K562 (cell line): ENCODE results near the gene GPNMB. TPM values are rescaled to one million over a fixed set of nuclear protein-coding genes. Genes with fewer than 3 reads are reported as not detected.

Source experiments
- ETS2 ChIP-seq: IDR thresholded peaks from 2 replicates; pipeline ENCODE4 v1.6.1; 2016; ENCODE audit warnings: borderline replicate concordance, missing genetic modification characterization, mild to moderate bottlenecking, moderate library complexity, missing compliant biosample characterization; ENCODE audit not compliant: poor library complexity, severe bottlenecking
- FOXA1 ChIP-seq: fragments of 450-650 bp; IDR thresholded peaks from 2 replicates; pipeline ENCODE4 v1.6.1; 2016; ENCODE audit warnings: mild to moderate bottlenecking, borderline replicate concordance
- JUN ChIP-seq, 2 experiments: sonication (generic) in 1 of 2; formaldehyde crosslinking in 1 of 2; IDR thresholded peaks; 2 replicates each; pipeline versions ENCODE4 v1.6.1 to v1.8.0; 2012 to 2022; ENCODE audit warnings: borderline replicate concordance in 2 of 2, mild to moderate bottlenecking in 2 of 2, improper control_type of control experiment in 1 of 2, low read depth in 1 of 2, low read length in 1 of 2, missing genetic modification reagents in 1 of 2
- JUNB ChIP-seq: fragments of 450-650 bp; formaldehyde crosslinking; conservative IDR thresholded peaks from 2 replicates; pipeline ENCODE4 v1.4.0; 2020; ENCODE audit warnings: mild to moderate bottlenecking
- JUND ChIP-seq, 2 experiments: IDR thresholded peaks; 2 replicates in 1 of 2; 3 replicates in 1 of 2; pipeline ENCODE4 v1.6.1; 2011; ENCODE audit warnings: borderline replicate concordance in 2 of 2, low read depth in 2 of 2, low read length in 2 of 2, improper control_type of control experiment in 1 of 2, missing biosample characterization in 1 of 2, missing genetic modification characterization in 1 of 2, missing genetic modification reagents in 1 of 2
- PHF21A ChIP-seq: fragments of 450-650 bp; IDR thresholded peaks from 2 replicates; pipeline ENCODE4 v1.6.1; 2017; ENCODE audit warnings: low read depth, borderline replicate concordance
- POLR3G ChIP-seq: IDR thresholded peaks from 2 replicates; pipeline ENCODE4 v1.6.1; 2011; ENCODE audit not compliant: insufficient read length, insufficient replicate concordance; ENCODE audit errors: extremely low read depth
- PRMT5 ChIP-seq: sonication (generic); formaldehyde crosslinking; IDR thresholded peaks from 2 replicates; pipeline ENCODE4 v1.5.0; 2020; ENCODE audit warnings: missing genetic modification reagents
- polyA plus RNA-seq, 8 experiments: library from polyadenylated mRNA; depleted of rRNA in 4 of 8; stranded (reverse) in 5 of 8; unstranded in 3 of 8; fragments of >200 nt; fragmentation: Nextera tagmentation in 2 of 8; fragmentation: Illumina TruSeq in 1 of 8; extraction: Ambion mirVana in 2 of 8; extraction: Trizol in 1 of 8; gene quantifications; 2 replicates each; pipeline versions ENCODE4 v1.2.1 to v1.2.3, GENCODE V29; 2011 to 2014; ENCODE audit warnings: inconsistent platforms in 1 of 8, missing spikeins in 1 of 8
- total RNA-seq, 7 experiments: library from RNA; depleted of rRNA in 6 of 7; stranded (reverse); fragments of >200 nt in 6 of 7; fragmentation: Illumina TruSeq in 2 of 7; extraction: Trizol in 2 of 7; gene quantifications; 2 replicates each; pipeline versions ENCODE4 v1.2.1 to v1.2.3, GENCODE V29; 2011 to 2021; ENCODE audit warnings: low replicate concordance in 1 of 7
- TF ChIP-seq, protein P1 (sequence below): fragments of 250-450 bp; sonication (Bioruptor Pico); IDR thresholded peaks from 2 replicates; pipeline ENCODE4 v1.4.0; 2020; ENCODE audit warnings: mild to moderate bottlenecking, moderate library complexity
- TF ChIP-seq, protein P2 (sequence below), 3 experiments: IDR thresholded peaks in 2 of 3; conservative IDR thresholded peaks in 1 of 3; 2 replicates each; pipeline ENCODE4 v1.5.1; 2011 to 2012; ENCODE audit warnings: low read length in 3 of 3, mild to moderate bottlenecking in 3 of 3, control low read depth in 2 of 3, improper control_type of control experiment in 1 of 3, inconsistent platforms in 1 of 3, low read depth in 1 of 3, mixed read lengths in 1 of 3, moderate library complexity in 1 of 3; ENCODE audit not compliant: insufficient read depth in 2 of 3
- TF ChIP-seq, protein P3 (sequence below): fragments of 250-450 bp; sonication (Bioruptor Pico); IDR thresholded peaks from 2 replicates; pipeline ENCODE4 v1.5.0; 2021; ENCODE audit warnings: mild to moderate bottlenecking, moderate library complexity
- TF ChIP-seq, protein P4 (sequence below): sonication (generic); formaldehyde crosslinking; IDR thresholded peaks from 2 replicates; pipeline ENCODE4 v1.8.0; 2022; ENCODE audit warnings: missing genetic modification reagents, mild to moderate bottlenecking, moderate library complexity, borderline replicate concordance

The GPNMB gene
- total and polyA plus RNA-seq, 9 of the 15 experiments (the other 6 are each of a cell fraction or from before 2014, with no cell fraction given), result 0.15 to 0.72 (median 0.33) TPM

DNA sequence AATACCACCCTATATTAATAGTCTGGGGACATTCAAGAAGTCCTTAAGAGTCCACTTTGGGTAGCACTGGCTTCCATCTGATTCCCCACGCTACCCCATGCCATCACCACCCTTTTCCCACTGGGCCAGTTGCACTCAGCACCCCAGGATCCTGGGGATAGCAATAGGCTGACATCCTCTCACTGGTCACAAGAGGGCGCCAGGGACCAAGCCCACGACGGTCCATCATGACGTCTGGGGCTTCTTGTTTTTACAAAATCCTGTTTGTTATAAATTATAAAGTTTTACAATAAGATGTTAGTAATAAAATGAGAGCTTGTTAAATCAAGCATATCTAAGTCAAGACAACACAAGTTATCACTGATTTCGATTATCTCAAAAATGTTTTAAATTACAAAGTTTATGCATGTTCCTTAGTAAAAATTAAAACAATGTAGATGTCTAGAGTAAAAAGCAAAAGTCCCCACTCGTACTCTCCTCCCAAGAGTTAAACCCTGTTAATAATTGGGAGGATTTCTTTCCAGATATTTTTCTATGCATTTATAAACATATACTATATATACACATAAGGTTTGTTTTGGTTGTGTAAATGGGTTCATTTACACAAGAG, 15.4 kb downstream of the GPNMB start (continued):
- TF ChIP-seq, protein P1, sequence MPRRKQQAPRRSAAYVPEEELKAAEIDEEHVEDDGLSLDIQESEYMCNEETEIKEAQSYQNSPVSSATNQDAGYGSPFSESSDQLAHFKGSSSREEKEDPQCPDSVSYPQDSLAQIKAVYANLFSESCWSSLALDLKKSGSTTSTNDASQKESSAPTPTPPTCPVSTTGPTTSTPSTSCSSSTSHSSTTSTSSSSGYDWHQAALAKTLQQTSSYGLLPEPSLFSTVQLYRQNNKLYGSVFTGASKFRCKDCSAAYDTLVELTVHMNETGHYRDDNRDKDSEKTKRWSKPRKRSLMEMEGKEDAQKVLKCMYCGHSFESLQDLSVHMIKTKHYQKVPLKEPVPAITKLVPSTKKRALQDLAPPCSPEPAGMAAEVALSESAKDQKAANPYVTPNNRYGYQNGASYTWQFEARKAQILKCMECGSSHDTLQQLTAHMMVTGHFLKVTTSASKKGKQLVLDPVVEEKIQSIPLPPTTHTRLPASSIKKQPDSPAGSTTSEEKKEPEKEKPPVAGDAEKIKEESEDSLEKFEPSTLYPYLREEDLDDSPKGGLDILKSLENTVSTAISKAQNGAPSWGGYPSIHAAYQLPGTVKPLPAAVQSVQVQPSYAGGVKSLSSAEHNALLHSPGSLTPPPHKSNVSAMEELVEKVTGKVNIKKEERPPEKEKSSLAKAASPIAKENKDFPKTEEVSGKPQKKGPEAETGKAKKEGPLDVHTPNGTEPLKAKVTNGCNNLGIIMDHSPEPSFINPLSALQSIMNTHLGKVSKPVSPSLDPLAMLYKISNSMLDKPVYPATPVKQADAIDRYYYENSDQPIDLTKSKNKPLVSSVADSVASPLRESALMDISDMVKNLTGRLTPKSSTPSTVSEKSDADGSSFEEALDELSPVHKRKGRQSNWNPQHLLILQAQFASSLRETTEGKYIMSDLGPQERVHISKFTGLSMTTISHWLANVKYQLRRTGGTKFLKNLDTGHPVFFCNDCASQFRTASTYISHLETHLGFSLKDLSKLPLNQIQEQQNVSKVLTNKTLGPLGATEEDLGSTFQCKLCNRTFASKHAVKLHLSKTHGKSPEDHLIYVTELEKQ (CRISPR knock-in tag), result no peak
- TF ChIP-seq, protein P2, sequence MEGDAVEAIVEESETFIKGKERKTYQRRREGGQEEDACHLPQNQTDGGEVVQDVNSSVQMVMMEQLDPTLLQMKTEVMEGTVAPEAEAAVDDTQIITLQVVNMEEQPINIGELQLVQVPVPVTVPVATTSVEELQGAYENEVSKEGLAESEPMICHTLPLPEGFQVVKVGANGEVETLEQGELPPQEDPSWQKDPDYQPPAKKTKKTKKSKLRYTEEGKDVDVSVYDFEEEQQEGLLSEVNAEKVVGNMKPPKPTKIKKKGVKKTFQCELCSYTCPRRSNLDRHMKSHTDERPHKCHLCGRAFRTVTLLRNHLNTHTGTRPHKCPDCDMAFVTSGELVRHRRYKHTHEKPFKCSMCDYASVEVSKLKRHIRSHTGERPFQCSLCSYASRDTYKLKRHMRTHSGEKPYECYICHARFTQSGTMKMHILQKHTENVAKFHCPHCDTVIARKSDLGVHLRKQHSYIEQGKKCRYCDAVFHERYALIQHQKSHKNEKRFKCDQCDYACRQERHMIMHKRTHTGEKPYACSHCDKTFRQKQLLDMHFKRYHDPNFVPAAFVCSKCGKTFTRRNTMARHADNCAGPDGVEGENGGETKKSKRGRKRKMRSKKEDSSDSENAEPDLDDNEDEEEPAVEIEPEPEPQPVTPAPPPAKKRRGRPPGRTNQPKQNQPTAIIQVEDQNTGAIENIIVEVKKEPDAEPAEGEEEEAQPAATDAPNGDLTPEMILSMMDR (IDR thresholded peaks at IDR 0.05 in 2 of 3, conservative IDR thresholded peaks at IDR 0.05 in 1 of 3; ENCODE audit: insufficient read depth in 2 of 3, low read depth in 1 of 3, low read length in 3 of 3), result peak; percentile 88 to 92 (median 91)
- no peak for TF ChIP-seq JUN (IDR thresholded peaks at IDR 0.05; ENCODE audit: borderline replicate concordance, low read depth, low read length)
- no peak for TF ChIP-seq JUN (CRISPR knock-in tag; IDR thresholded peaks at IDR 0.05; ENCODE audit: borderline replicate concordance)
- TF ChIP-seq PRMT5 (CRISPR knock-in tag), result no peak
- no peak for TF ChIP-seq POLR3G
- TF ChIP-seq JUNB (CRISPR knock-in tag), result no peak
- no peak for TF ChIP-seq ETS2 (tag)
- TF ChIP-seq, protein P3, sequence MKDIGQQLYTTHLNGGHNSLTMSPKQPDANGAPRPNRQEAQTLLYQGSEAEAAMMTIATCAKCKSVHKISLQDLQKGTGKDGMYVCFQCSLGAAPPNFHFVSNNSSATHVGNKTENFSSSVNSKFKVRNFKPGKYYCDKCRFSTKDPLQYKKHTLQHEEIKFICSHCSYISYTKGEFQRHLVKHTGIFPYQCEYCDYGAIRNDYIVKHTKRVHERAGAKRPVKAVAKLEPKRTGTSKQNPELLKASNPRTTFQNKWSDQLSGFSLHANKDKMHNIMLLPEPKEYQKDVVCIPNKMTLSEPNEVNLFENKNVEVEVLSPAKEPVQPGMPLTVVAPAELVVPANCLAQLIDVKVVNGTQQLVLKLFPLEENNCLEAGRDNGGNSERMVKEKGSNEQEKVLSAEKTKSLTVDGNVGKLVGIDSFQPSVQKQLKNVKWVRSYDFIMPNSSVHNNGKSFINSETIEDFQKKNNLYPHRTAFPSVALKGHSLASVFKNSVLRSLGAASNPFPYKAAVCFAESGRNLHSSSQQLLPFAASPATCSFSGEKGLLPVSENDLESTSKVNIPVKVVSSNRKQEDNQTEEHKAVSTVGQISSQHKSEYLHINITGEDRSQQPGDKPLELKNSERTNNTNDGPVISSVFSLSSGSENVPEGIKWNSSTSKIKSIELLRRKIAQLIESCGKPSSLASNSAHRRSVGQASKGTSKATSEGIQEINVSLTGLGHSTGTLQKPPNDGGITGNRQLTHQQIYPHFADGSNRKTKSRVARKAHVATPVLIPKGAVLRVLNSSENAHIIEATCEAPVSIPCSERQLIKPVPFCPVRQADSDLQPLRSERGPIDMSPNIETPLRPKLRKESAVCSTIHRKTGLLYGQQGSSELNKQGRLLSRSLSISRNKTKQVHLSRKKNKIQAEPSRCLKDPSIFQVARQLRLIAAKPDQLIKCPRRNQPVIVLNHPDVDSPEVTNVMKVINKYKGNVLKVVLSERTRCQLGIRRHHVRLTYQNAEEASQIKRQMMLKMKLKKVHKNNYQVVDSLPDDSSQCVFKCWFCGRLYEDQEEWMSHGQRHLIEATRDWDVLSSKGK, result no peak
- no peak for TF ChIP-seq PHF21A
- TF ChIP-seq JUND (IDR thresholded peaks at IDR 0.05; ENCODE audit: borderline replicate concordance, low read depth, low read length), result peak; percentile 42
- no peak; the same call in 2 of the 3 replicates for TF ChIP-seq JUND (tag; IDR thresholded peaks at IDR 0.05; ENCODE audit: borderline replicate concordance, low read depth, low read length)
- no peak for TF ChIP-seq FOXA1
- TF ChIP-seq, protein P4, sequence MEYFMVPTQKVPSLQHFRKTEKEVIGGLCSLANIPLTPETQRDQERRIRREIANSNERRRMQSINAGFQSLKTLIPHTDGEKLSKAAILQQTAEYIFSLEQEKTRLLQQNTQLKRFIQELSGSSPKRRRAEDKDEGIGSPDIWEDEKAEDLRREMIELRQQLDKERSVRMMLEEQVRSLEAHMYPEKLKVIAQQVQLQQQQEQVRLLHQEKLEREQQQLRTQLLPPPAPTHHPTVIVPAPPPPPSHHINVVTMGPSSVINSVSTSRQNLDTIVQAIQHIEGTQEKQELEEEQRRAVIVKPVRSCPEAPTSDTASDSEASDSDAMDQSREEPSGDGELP, result peak; percentile 33; the same call in 1 of the 2 replicates
